Measurements from ENCODE around the gene BBS9. TPM values are rescaled to one million over a fixed set of nuclear protein-coding genes. Genes with fewer than 3 reads are reported as not detected.

The BBS9 gene
- total RNA-seq, 2 donors from 2014 or later, result 9.3 to 10.9 TPM

GRCh38 chr7:33497051-33497450 lies 367.7 kb downstream of the BBS9 start:
- no peak for TF ChIP-seq CTCF (IDR thresholded peaks at IDR 0.05)
- no peak overlapping the region for H3K4me3 ChIP-seq
- no peaks in the 10 kb centered on the region for H3K36me3 ChIP-seq
- intact Hi-C loops (cut with DNase I), result no loop called here
- no peak overlapping the region for H3K9ac ChIP-seq (ENCODE audit: low read depth in 2 of 2, low read length in 2 of 2)
- no peak for DNase-seq
- H3K9me3 ChIP-seq, result no peaks in the 10 kb centered on the region
- H3K4me1 ChIP-seq, result no peaks in the 10 kb centered on the region
- H3K27me3 ChIP-seq, result no peaks in the 10 kb centered on the region
- no peak overlapping the region for H3K27ac ChIP-seq

GRCh38 chr7:33500703-33501701 lies 371.6 kb downstream of the BBS9 start:
- no peaks in the 10 kb centered on the region for H3K36me3 ChIP-seq
- no peaks in the 10 kb centered on the region for H3K4me1 ChIP-seq
- H3K9ac ChIP-seq (ENCODE audit: low read depth in 2 of 2, low read length in 2 of 2), result no peak overlapping the region
- no peaks in the 10 kb centered on the region for H3K27me3 ChIP-seq
- no peak overlapping the region for H3K27ac ChIP-seq
- TF ChIP-seq CTCF (IDR thresholded peaks at IDR 0.05), result no peak
- DNase-seq, result no peak
- intact Hi-C loops (cut with DNase I), result no loop called here
- H3K4me3 ChIP-seq, result no peak overlapping the region
- no peaks in the 10 kb centered on the region for H3K9me3 ChIP-seq

- no peaks in the 10 kb centered on the region for H3K36me3 ChIP-seq
- H3K27ac ChIP-seq, result no peak overlapping the region
- DNase-seq, result no peak
- no peaks in the 10 kb centered on the region for H3K4me1 ChIP-seq
- TF ChIP-seq CTCF (IDR thresholded peaks at IDR 0.05), result no peak
- intact Hi-C loops (cut with DNase I), result no loop called here
- no peak overlapping the region for H3K9ac ChIP-seq (ENCODE audit: low read depth in 2 of 2, low read length in 2 of 2)
- H3K27me3 ChIP-seq, result no peaks in the 10 kb centered on the region
- H3K9me3 ChIP-seq, result no peaks in the 10 kb centered on the region
- H3K4me3 ChIP-seq, result no peak overlapping the region
Observed at GRCh38 chr7:33503014-33503413, 373.6 kb downstream of the BBS9 start.

- no peak overlapping the region for H3K27ac ChIP-seq
- no peak for TF ChIP-seq CTCF (IDR thresholded peaks at IDR 0.05)
- no peaks in the 10 kb centered on the region for H3K36me3 ChIP-seq
- no peaks in the 10 kb centered on the region for H3K9me3 ChIP-seq
- no peak for DNase-seq
- no peaks in the 10 kb centered on the region for H3K4me1 ChIP-seq
- H3K9ac ChIP-seq (ENCODE audit: low read depth in 2 of 2, low read length in 2 of 2), result no peak overlapping the region
- H3K27me3 ChIP-seq, result no peaks in the 10 kb centered on the region
- H3K4me3 ChIP-seq, result no peak overlapping the region
- intact Hi-C loops (cut with DNase I), result no loop called here
Observed at GRCh38 chr7:33503736-33504135, 374.4 kb downstream of the BBS9 start.

GRCh38 chr7:33504266-33504665 lies 374.9 kb downstream of the BBS9 start:
- Histone ChIP-seq H3K9ac (ENCODE audit: low read depth in 2 of 2, low read length in 2 of 2) (no peak overlapping the region), H3K27ac (no peak overlapping the region), H3K27me3 (no peaks in the 10 kb centered on the region), H3K4me1 (no peaks in the 10 kb centered on the region), H3K9me3 (no peaks in the 10 kb centered on the region), H3K36me3 (no peaks in the 10 kb centered on the region), H3K4me3 (no peak overlapping the region)
- TF ChIP-seq CTCF (IDR thresholded peaks at IDR 0.05), result no peak
- intact Hi-C loops (cut with DNase I), result no loop called here
- no peak for DNase-seq

Measured in colonic mucosa (tissue), 4 donors.